OCI-LY1 (cell line): ENCODE data around the gene FAM234B.

Source experiments
- H2AFZ ChIP-seq: fragments of 200-600 bp; sonication (generic), shearing (Covaris generic); 2 replicates; pipeline ENCODE4 v1.6.0; 2014; ENCODE audit warnings: antibody characterized with exemption, mild to moderate bottlenecking, low read length
- H3F3A ChIP-seq: fragments of 200-600 bp; sonication (generic), shearing (Covaris generic); 2 replicates; pipeline ENCODE4 v1.6.0; 2014; ENCODE audit warnings: mild to moderate bottlenecking, antibody characterized with exemption, low read length, moderate library complexity; ENCODE audit not compliant: insufficient read depth
- H3K27ac ChIP-seq: fragments of 200-600 bp; sonication (generic); 2 replicates; pipeline ENCODE4 v1.5.1; 2014; ENCODE audit warnings: low read length, mixed run types, mild to moderate bottlenecking, low read depth; ENCODE audit not compliant: poor library complexity, severe bottlenecking
- H3K27me3 ChIP-seq: fragments of 200-600 bp; sonication (generic); 2 replicates; pipeline ENCODE4 v1.6.0; 2014; ENCODE audit warnings: antibody characterized with exemption, mild to moderate bottlenecking, low read length, moderate library complexity; ENCODE audit not compliant: insufficient read depth
- H3K36me3 ChIP-seq: fragments of 200-600 bp; sonication (generic); 2 replicates; pipeline ENCODE4 v1.6.1; 2014; ENCODE audit warnings: mild to moderate bottlenecking, antibody characterized with exemption, low read length, moderate library complexity, mixed read lengths; ENCODE audit not compliant: insufficient read depth
- H3K4me1 ChIP-seq: fragments of 200-600 bp; sonication (generic); 2 replicates; pipeline ENCODE4 v1.5.1; 2014; ENCODE audit warnings: mild to moderate bottlenecking, low read length, moderate library complexity; ENCODE audit not compliant: insufficient read depth, severe bottlenecking
- H3K4me2 ChIP-seq: fragments of 200-600 bp; sonication (generic), shearing (Covaris generic); 2 replicates; pipeline ENCODE4 v1.6.1; 2014; ENCODE audit warnings: low read length
- H3K4me3 ChIP-seq: fragments of 200-600 bp; sonication (generic); 2 replicates; pipeline ENCODE4 v1.5.1; 2014; ENCODE audit warnings: low read length, low read depth, mild to moderate bottlenecking, mixed read lengths; ENCODE audit not compliant: poor library complexity, severe bottlenecking
- H3K79me2 ChIP-seq: fragments of 200-600 bp; shearing (Covaris generic); 2 replicates; pipeline ENCODE4 v1.6.1; 2016; ENCODE audit warnings: mixed run types, low read length, mixed read lengths; ENCODE audit not compliant: insufficient read depth
- H3K9ac ChIP-seq: fragments of 200-600 bp; sonication (generic), shearing (Covaris generic); 2 replicates; pipeline ENCODE4 v1.6.1; 2014; ENCODE audit warnings: mild to moderate bottlenecking, low read length, mixed read lengths
- H3K9me2 ChIP-seq: fragments of 200-600 bp; sonication (generic), shearing (Covaris generic); 2 replicates; pipeline ENCODE4 v1.6.1; 2014; ENCODE audit warnings: low read depth, mild to moderate bottlenecking, low read length, mixed read lengths
- H3K9me3 ChIP-seq: fragments of 200-600 bp; shearing (Covaris generic); 2 replicates; pipeline ENCODE4 v1.6.1; 2014; ENCODE audit warnings: low read length, mixed read lengths
- H4K20me1 ChIP-seq: fragments of 200-600 bp; sonication (generic), shearing (Covaris generic); 2 replicates; pipeline ENCODE4 v1.6.0; 2016; ENCODE audit warnings: mild to moderate bottlenecking, low read length; ENCODE audit not compliant: insufficient read depth
- CTCF ChIP-seq: fragments of 200-600 bp; sonication (generic), shearing (Covaris generic); IDR thresholded peaks from 2 replicates; pipeline ENCODE4 v1.5.1; 2017; ENCODE audit warnings: mild to moderate bottlenecking, antibody characterized with exemption, low read length, moderate library complexity, mixed read lengths
- EZH2 ChIP-seq: fragments of 200-600 bp; sonication (generic), shearing (Covaris generic); IDR thresholded peaks from 2 replicates; pipeline ENCODE4 v1.8.0; 2017; ENCODE audit warnings: borderline replicate concordance, mixed run types, mild to moderate bottlenecking, antibody characterized with exemption, low read length, moderate library complexity, mixed read lengths

FAM234B gene

GRCh38 chr12:13041224-13041623, 3.0 kb upstream of the FAM234B start:
- Histone ChIP-seq H3K36me3 (no peaks in the 10 kb centered on the region), H3K79me2 (no peaks in the 10 kb centered on the region), H3K4me1 (peaks cover 11% of the 10 kb centered on the region), H3K9me3 (no peaks in the 10 kb centered on the region), H3K4me3 (no peak overlapping the region), H3K27ac (no peak overlapping the region), H4K20me1 (no peaks in the 10 kb centered on the region), H3K4me2 (no peak overlapping the region), H3F3A (no peaks in the 10 kb centered on the region), H3K9me2 (no peaks in the 10 kb centered on the region), H3K9ac (no peak overlapping the region), H3K27me3 (no peaks in the 10 kb centered on the region), H2AFZ (no peak overlapping the region)
- TF ChIP-seq CTCF (no peak), EZH2 (no peak)

- no peak overlapping the region for H3K4me2 ChIP-seq
- no peaks in the 10 kb centered on the region for H3K9me3 ChIP-seq
- no peaks in the 10 kb centered on the region for H3K9me2 ChIP-seq
- no peak for TF ChIP-seq EZH2
- no peak for TF ChIP-seq CTCF
- no peak overlapping the region for H2AFZ ChIP-seq
- no peak overlapping the region for H3K4me3 ChIP-seq
- no peaks in the 10 kb centered on the region for H4K20me1 ChIP-seq
- no peaks in the 10 kb centered on the region for H3K36me3 ChIP-seq
- no peaks in the 10 kb centered on the region for H3K79me2 ChIP-seq
- H3F3A ChIP-seq: no peaks in the 10 kb centered on the region
- no peak overlapping the region for H3K9ac ChIP-seq
- H3K27me3 ChIP-seq: no peaks in the 10 kb centered on the region
- H3K4me1 ChIP-seq: peaks cover 11% of the 10 kb centered on the region
- H3K27ac ChIP-seq: no peak overlapping the region
These were observed 1.4 kb upstream of the FAM234B start for GRCh38 chr12:13042666-13043230.

- H3K4me2 ChIP-seq: peak overlapping the region; percentile 81
- no peaks in the 10 kb centered on the region for H3K9me2 ChIP-seq
- peak overlapping the region; percentile 72 for H3K4me3 ChIP-seq
- H4K20me1 ChIP-seq: no peaks in the 10 kb centered on the region
- H3K9ac ChIP-seq: peak overlapping the region; percentile 60; the same call in 1 of the 2 replicates
- TF ChIP-seq EZH2 (no peak), CTCF (no peak)
- H3K4me1 ChIP-seq: peaks cover 11% of the 10 kb centered on the region
- H3K9me3 ChIP-seq: no peaks in the 10 kb centered on the region
- H3F3A ChIP-seq: no peaks in the 10 kb centered on the region
- no peaks in the 10 kb centered on the region for H3K36me3 ChIP-seq
- no peaks in the 10 kb centered on the region for H3K27me3 ChIP-seq
- H3K27ac ChIP-seq: no peak overlapping the region
- H3K79me2 ChIP-seq: no peaks in the 10 kb centered on the region
- no peak overlapping the region for H2AFZ ChIP-seq
These were observed 722 bp downstream of the FAM234B start for GRCh38 chr12:13044906-13045299.
